Right hindlimb (tissue), 1 donor: ENCODE data around the gene OR4D1.
"Not testable (repeated sequence)": the region's sequence is repeated elsewhere in the genome, so short reads cannot be mapped to it uniquely, and the experiment has no call there.

Experiments used
- DNase-seq: peaks from one replicate; pipeline ENCODE4 v3.0.0-alpha.2; 2018

The OR4D1 gene

GRCh38 chr17:58147930-58148434 lies at the start of gene OR4D1:
OR4D1 (plus strand) TSS chr17:58148384; CDS start chr17:58155154, 6,770 bp downstream.
- no peak for DNase-seq

DNA sequence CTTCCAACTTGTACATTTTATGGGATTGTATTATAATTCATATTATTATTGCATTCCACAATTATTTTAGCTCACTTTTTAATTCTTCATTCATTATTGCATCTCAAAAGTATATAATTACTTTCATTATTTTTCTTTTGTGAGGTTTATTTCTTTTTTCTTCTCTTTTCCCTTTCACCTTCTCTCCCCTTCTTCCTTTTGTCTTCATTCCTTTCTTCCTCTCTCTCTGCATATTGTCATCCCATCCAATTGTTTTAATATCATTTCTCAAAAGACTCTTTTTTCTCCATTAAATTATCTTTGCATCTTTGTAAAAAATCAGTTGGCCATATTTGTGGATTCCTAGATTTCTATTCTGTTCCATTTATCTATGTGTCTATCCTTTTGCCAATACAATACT lies 47.7 kb upstream of the OR4D1 start:
- no peak for DNase-seq

- not testable (repeated sequence) for DNase-seq
These were observed 46.3 kb upstream of the OR4D1 start for GRCh38 chr17:58101898-58102297.

GRCh38 chr17:58105093-58105492 lies 43.1 kb upstream of the OR4D1 start:
- DNase-seq: no peak

DNA sequence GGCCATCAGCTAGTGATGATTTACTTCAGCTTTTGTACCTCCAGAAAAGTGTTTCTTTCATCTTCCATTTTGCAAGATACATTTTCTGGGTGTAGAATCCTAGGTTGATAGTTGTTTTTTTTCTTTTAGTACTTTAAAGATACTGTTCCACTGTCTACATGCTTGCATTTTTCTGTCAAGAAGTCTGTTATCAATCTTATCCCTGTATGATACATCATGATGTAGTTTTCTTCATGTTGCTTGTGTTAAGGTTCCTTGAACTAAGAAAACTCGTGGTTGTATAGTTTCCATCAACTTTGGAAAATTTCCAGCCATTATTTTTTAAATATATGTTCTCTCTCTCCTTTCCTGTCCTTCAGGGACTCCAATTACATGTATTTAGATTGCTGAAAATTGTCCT lies 40.9 kb upstream of the OR4D1 start:
- no peak for DNase-seq

- DNase-seq: no peak
These were observed 39.0 kb upstream of the OR4D1 start for GRCh38 chr17:58109197-58109596.

DNA sequence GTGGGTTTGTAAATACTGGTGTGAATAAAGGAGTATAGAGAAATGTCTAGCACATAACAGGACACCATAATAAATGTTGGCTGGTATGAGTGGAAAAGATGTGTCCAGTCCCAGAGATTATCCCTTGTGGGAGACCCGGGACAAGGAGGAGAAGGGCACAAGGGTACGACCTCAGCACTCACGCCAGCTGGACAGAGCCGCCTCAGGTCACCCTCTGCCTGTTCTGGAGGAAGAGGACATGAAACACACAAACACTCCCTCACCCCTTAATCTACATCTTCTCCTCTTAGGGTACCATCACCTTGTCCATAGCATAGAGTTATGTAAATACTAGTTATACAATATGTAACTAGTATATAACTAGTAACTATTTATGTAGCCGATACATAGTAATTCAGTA lies 38.2 kb upstream of the OR4D1 start:
- no peak for DNase-seq

DNA sequence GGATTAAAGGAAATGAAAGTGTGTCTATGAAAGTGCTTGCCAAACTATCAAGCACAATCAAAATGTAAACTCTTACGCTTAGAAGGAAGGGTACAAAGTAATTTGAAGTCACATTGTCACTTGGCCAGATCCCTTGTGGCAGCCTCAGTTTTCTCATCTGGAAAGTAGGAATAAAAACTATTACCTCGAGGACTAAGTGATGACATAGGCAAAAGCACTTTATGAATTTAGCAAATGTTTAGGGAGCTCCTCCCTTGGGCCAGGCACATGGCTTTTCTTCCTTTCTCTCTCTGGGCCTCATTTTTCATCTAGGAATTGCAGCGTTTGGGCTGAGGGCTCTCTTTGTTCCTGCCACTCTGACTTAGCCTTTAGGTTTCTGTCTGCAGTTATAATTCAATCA lies 36.5 kb upstream of the OR4D1 start:
- no peak for DNase-seq

GRCh38 chr17:58112970-58113631 lies 35.1 kb upstream of the OR4D1 start:
- peak; percentile 74 for DNase-seq

DNA sequence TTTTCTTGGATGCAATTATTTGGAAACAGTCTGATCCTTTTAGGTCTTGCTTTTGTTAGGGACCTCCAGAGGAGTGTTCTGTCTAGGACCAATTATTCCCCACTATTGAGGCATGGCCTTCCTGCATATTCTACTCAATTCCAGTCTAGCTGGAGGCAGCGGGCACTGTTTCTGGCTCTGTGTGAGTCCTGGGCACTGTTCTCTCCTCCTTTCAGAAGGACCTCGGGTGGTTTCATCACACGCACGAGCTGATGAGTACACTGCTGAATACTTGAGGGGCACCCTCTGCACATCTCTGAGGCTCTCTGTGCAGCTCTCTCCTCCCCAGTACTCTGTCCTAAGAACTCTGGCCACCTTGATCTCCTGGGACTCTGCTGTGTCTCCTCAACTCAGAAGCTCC lies 34.2 kb upstream of the OR4D1 start:
- no peak for DNase-seq

DNA sequence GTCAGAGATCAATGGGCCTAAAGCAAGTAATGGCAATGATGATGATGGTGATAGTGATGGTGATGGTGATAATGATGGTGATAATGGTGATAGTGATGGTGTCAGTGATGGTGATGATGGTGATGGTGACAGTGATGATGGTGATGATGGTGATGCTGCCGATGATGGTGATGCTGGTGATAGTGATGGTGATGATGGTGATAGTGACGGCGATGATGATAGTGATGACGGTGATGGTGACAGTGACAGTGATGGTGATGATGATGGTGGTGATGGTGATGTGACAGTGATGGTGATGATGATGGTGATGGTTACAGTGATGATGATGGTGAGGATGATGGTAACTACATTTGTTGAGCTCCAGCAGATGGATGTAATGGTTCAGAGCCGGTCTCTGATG lies 30.8 kb upstream of the OR4D1 start:
- no peak for DNase-seq

- DNase-seq: no peak
These were observed 28.7 kb upstream of the OR4D1 start for GRCh38 chr17:58119491-58119890.

DNA sequence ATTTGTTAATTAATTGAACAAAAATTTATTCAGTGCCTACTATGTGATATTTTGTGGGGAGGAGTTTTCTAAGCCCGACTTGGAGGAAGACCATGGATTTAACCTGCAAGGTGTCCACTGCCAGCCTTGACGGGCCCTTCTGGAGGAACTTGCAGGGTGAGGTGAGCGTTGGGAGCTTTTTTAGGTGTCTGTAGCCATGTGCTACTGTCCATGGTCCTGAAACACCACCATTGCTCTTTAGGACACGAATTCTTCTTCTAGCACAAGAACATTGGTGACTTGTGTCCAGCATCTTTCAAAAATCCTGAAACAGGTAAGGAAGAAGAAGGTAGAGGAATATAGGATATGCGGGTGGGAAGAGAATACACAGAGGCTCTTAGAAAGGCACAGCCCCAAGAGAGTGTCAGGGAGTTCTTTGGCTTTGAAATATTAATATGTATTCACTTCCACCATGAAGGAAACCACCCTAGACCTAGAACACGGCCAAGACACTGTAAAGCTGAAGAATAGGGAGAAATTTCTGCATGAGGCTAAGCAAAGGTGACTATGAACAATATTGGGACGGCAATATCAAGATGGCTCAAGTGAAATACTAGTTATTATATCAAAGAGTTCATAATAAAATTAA lies 27.9 kb upstream of the OR4D1 start:
- peak; percentile 57 for DNase-seq

GRCh38 chr17:58121925-58122324 lies 26.3 kb upstream of the OR4D1 start:
- no peak for DNase-seq

DNA sequence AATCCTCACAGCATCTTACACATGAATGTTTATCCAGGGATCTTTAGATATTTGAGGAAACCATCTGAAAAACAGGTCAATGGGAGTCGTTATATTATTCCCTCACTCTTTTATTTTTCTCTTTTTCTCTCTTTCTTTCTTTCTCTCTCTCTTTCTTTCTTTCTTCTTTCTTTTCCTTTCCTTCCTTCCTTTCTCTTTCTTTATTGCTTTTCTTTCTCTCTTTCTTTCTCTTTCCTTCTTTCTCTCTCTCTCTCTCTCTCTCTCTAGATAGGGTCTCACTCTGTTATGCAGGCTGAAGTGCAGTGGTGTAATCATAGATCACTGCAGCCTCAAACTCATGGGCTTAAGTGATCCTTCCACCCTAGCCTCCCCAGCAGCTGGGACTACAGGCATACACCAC lies 20.3 kb upstream of the OR4D1 start:
- DNase-seq: no peak

GRCh38 chr17:58132697-58133096 lies 15.5 kb upstream of the OR4D1 start:
- DNase-seq: not testable (repeated sequence)

DNA sequence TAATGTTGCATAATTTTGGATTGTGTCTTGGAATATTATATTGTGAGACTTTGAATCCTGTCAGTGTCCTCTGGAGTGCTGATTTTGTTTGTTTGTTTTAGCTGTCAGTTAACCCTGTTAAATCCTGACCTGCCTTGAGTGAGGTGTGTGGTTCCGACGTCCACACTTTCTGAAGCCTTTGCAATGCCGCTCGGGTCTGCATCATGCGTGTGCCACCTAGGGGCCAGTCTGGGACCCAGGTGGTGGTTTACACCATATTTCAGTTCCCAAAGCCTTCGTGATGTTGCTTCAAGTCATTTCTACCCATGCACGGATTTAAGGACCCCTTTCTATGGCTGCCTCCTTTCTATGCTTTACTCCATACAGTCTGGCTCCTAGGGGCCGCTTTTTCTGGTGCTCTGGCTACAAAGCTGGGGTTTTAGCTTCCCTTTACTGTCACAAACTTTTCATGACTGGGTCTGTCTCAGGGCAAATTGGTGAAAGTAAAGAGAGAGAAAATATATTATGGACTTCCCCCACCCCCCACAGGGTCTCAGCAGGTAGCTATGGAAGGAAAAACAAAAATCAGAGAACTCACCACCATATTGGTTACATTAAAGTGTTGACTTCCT lies 11.4 kb upstream of the OR4D1 start:
- DNase-seq: no peak

DNA sequence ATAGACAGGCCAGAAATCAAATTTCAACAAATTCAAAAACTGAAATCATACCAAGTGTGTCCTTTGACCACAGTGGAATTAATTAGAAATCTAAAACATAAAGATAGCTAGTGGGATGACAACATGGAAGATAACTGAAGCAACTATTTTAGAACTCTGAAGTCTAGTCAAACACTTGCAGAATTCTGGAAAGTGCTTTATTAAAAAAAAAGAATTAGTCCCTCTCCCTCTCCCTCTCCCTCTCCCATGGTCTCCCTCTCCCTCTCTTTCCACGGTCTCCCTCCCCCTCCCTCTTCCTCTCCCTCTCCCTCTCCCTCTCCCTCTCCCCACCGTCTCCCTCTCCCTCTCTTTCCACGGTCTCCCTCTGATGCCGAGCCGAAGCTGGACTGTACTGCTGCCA lies 6.7 kb upstream of the OR4D1 start:
- DNase-seq: no peak

DNA sequence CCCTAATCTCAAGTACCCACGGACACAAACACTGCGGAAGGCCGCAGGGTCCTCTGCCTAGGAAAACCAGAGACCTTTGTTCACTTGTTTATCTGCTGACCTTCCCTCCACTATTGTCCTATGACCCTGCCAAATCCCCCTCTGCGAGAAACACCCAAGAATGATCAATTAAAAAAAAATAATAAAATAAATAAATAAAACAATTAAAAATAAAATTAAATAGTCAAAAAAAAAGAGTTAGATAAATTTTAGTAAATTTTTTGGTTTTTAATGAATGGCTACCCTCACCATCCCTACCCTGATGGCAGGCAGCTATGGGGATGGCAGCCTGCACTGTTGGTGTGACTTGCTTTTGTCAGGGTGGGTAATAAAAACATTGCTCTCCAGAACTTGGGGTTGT lies 4.8 kb upstream of the OR4D1 start:
- not testable (repeated sequence) for DNase-seq

- no peak for DNase-seq
These were observed 3.4 kb upstream of the OR4D1 start for GRCh38 chr17:58144801-58145200.

DNA sequence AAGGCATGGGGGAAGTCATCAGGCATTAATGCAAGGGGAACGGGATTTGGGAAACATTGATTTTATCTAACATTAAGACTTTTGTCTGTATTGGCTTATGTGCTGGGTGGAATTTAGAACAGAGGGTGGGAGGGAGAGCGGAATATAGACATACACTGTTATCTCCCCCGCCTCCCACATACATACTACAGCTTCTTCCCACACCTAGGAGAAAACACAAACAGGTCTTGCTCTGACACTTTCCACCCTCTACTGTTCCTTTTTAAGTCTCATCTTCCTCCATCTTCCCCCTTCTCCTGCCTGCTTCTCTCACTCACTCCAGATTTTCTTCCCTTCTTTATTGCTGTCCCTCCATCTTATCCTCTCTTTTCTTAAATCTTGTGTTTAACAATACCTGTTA lies 425 bp downstream of the OR4D1 start:
- no peak for DNase-seq

GRCh38 chr17:58150394-58150793 lies 2.2 kb downstream of the OR4D1 start:
- DNase-seq: no peak

GRCh38 chr17:58153046-58153445 lies 4.9 kb downstream of the OR4D1 start:
- no peak for DNase-seq

DNA sequence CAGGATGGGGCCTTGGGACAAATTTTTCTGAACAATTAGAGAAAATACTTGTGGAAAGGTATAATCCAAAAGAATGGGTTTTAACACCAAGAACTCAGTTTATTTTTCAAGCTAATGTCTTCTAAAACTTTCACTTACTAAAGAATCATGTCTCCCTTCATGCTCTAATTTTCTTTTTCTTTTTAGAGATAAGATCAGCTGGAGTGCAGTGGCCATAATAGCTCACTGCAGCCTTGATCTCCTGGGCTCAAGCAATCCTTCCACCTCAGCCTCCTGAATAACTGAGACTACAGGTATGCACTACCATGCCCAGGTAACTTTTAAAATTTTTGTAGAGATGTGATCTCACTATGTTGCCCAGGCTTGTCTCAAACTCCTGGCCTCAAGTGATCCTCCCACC lies 5.5 kb downstream of the OR4D1 start:
- no peak for DNase-seq
